ENCODE results near the gene PITPNC1. TPM values are rescaled to one million over a fixed set of nuclear protein-coding genes. Genes with fewer than 3 reads are reported as not detected.

PITPNC1 gene
- total RNA-seq, 1 donor, result 25.7 TPM

- H3K4me3 ChIP-seq (ENCODE audit: low read depth, low read length), result peak overlapping the region; percentile 13
- no peak for TF ChIP-seq CTCF (IDR thresholded peaks at IDR 0.05; ENCODE audit: insufficient read depth, low read length)
- DNase-seq (ENCODE audit: low read depth), result peak; percentile 78
Observed at GRCh38 chr17:67449065-67449464, 72.0 kb downstream of the PITPNC1 start.

GRCh38 chr17:67449845-67450755 is 73.0 kb downstream of the PITPNC1 start:
- no peak for DNase-seq (ENCODE audit: low read depth)
- no peak overlapping the region for H3K4me3 ChIP-seq (ENCODE audit: low read depth, low read length)
- no peak for TF ChIP-seq CTCF (IDR thresholded peaks at IDR 0.05; ENCODE audit: insufficient read depth, low read length)

- TF ChIP-seq CTCF (IDR thresholded peaks at IDR 0.05; ENCODE audit: insufficient read depth, low read length), result no peak
- H3K4me3 ChIP-seq (ENCODE audit: low read depth, low read length), result no peak overlapping the region
- DNase-seq (ENCODE audit: low read depth), result no peak
Observed at GRCh38 chr17:67452681-67453554, 75.8 kb downstream of the PITPNC1 start.

- no peak for TF ChIP-seq CTCF (IDR thresholded peaks at IDR 0.05; ENCODE audit: insufficient read depth, low read length)
- no peak for DNase-seq (ENCODE audit: low read depth)
- no peak overlapping the region for H3K4me3 ChIP-seq (ENCODE audit: low read depth, low read length)
Observed at GRCh38 chr17:67456103-67456502, 79.0 kb downstream of the PITPNC1 start.

- no peak overlapping the region for H3K4me3 ChIP-seq (ENCODE audit: low read depth, low read length)
- DNase-seq (ENCODE audit: low read depth), result no peak
- no peak for TF ChIP-seq CTCF (IDR thresholded peaks at IDR 0.05; ENCODE audit: insufficient read depth, low read length)
Observed at GRCh38 chr17:67456889-67457288, 79.8 kb downstream of the PITPNC1 start.

- no peak overlapping the region for H3K4me3 ChIP-seq (ENCODE audit: low read depth, low read length)
- no peak for TF ChIP-seq CTCF (IDR thresholded peaks at IDR 0.05; ENCODE audit: insufficient read depth, low read length)
- no peak for DNase-seq (ENCODE audit: low read depth)
Observed at GRCh38 chr17:67458203-67458602, 81.1 kb downstream of the PITPNC1 start.

All from fibroblast of the aortic adventitia (primary cell).